GM23338 (cell line): ENCODE measurements around the gene RPL7A. TPM values are rescaled to one million over a fixed set of nuclear protein-coding genes. Genes with fewer than 3 reads are reported as not detected.

Experiments used
- ATAC-seq: fragments of 200-7000 bp; cut with Tn5 transposase; 3 replicates; pipeline ENCODE4 v1.9.1; 2020
- DNase-seq: peaks from one replicate; pipeline ENCODE4 v3.0.0-alpha.2; 2015; ENCODE audit warnings: low spot score
- H2AFZ ChIP-seq: fragments of 200-600 bp; sonication (generic); 2 replicates; pipeline ENCODE4 v1.8.0; 2016; ENCODE audit warnings: antibody characterized with exemption, mild to moderate bottlenecking, moderate library complexity
- H3F3A ChIP-seq: fragments of 200-600 bp; sonication (generic); replicated peaks from 2 replicates; pipeline ENCODE4 v1.8.0; 2017; ENCODE audit warnings: antibody characterized with exemption, mixed run types, low read depth
- H3K27ac ChIP-seq: fragments of 200-600 bp; sonication (generic); 2 replicates; pipeline ENCODE4 v1.6.1; 2016; ENCODE audit warnings: low read depth
- H3K27me3 ChIP-seq: fragments of 200-600 bp; sonication (generic); 2 replicates; pipeline ENCODE4 v1.8.0; 2016; ENCODE audit warnings: mild to moderate bottlenecking, mixed run types, moderate library complexity; ENCODE audit not compliant: insufficient read depth
- H3K36me3 ChIP-seq: fragments of 200-600 bp; sonication (generic); 2 replicates; pipeline ENCODE4 v1.8.0; 2016; ENCODE audit warnings: mild to moderate bottlenecking; ENCODE audit not compliant: insufficient read depth
- H3K4me1 ChIP-seq: fragments of 200-600 bp; sonication (generic); 2 replicates; pipeline ENCODE4 v1.8.0; 2016; ENCODE audit warnings: mild to moderate bottlenecking, moderate library complexity; ENCODE audit not compliant: insufficient read depth
- H3K4me2 ChIP-seq: fragments of 200-600 bp; sonication (generic); 2 replicates; pipeline ENCODE4 v1.7.1; 2017; ENCODE audit warnings: mixed run types
- H3K4me3 ChIP-seq: fragments of 200-600 bp; sonication (generic); 2 replicates; pipeline ENCODE4 v1.6.1; 2016; ENCODE audit warnings: mixed run types
- H3K79me2 ChIP-seq: fragments of 200-600 bp; sonication (generic); replicated peaks from 2 replicates; pipeline ENCODE4 v1.8.0; 2017; ENCODE audit warnings: mild to moderate bottlenecking; ENCODE audit not compliant: insufficient read depth
- H3K9me2 ChIP-seq: fragments of 200-600 bp; sonication (generic); 2 replicates; pipeline ENCODE4 v1.8.0; 2017; ENCODE audit not compliant: insufficient read depth
- H4K20me1 ChIP-seq: fragments of 200-600 bp; sonication (generic); replicated peaks from 2 replicates; pipeline ENCODE4 v1.8.0; 2017; ENCODE audit warnings: mild to moderate bottlenecking; ENCODE audit not compliant: insufficient read depth
- H3K27ac Mint-ChIP-seq: 2 replicates; pipeline ENCODE4 v1.8.0; 2020; ENCODE audit warnings: inconsistent platforms, mild to moderate bottlenecking, moderate library complexity, mixed read lengths
- H3K27me3 Mint-ChIP-seq: 3 replicates; pipeline ENCODE4 v1.8.0; 2022; ENCODE audit warnings: low read depth, mild to moderate bottlenecking, moderate library complexity, mixed read lengths, inconsistent platforms; ENCODE audit not compliant: insufficient read depth, poor library complexity
- H3K36me3 Mint-ChIP-seq: 3 replicates; pipeline ENCODE4 v1.8.0; 2021; ENCODE audit warnings: low read depth, mild to moderate bottlenecking, inconsistent platforms, moderate library complexity, mixed read lengths
- H3K4me1 Mint-ChIP-seq: 3 replicates; pipeline ENCODE4 v1.8.0; 2020; ENCODE audit warnings: mild to moderate bottlenecking, inconsistent platforms, mixed read lengths
- H3K4me3 Mint-ChIP-seq: 3 replicates; pipeline ENCODE4 v1.8.0; 2021; ENCODE audit warnings: moderate library complexity, mild to moderate bottlenecking, inconsistent platforms, mixed read lengths
- H3K9me3 Mint-ChIP-seq: 3 replicates; pipeline ENCODE4 v1.8.0; 2020; ENCODE audit warnings: moderate library complexity, mild to moderate bottlenecking, inconsistent platforms, mixed read lengths
- CREB1 ChIP-seq: fragments of 250-450 bp; sonication (Bioruptor Pico); IDR thresholded peaks from 2 replicates; pipeline ENCODE4 v1.5.0; 2020; ENCODE audit warnings: low read depth, mild to moderate bottlenecking, moderate library complexity
- CTCF ChIP-seq, 2 experiments: fragments of 200-600 bp in 1 of 2; sonication (generic) in 1 of 2; conservative IDR thresholded peaks; 2 replicates each; pipeline versions ENCODE4 v1.5.1 to v1.6.1; 2016 to 2017; ENCODE audit warnings: antibody characterized with exemption in 2 of 2, low read depth in 2 of 2, mild to moderate bottlenecking in 2 of 2, moderate library complexity in 1 of 2
- ETS1 ChIP-seq: IDR thresholded peaks from 2 replicates; pipeline ENCODE4 v1.6.1; 2016; ENCODE audit warnings: antibody characterized with exemption
- EZH2 ChIP-seq: fragments of 200-600 bp; sonication (generic); IDR thresholded peaks from one replicate; pipeline ENCODE4 v1.8.0; 2017; ENCODE audit warnings: antibody characterized with exemption, mild to moderate bottlenecking, low read depth; ENCODE audit not compliant: unreplicated experiment
- EZH2phosphoT487 ChIP-seq: fragments of 200-600 bp; sonication (generic); IDR thresholded peaks from one replicate; pipeline ENCODE4 v1.8.1; 2018; ENCODE audit warnings: antibody characterized with exemption; ENCODE audit not compliant: unreplicated experiment
- JUNB ChIP-seq: IDR thresholded peaks from one replicate; pipeline ENCODE4 v1.6.1; 2016; ENCODE audit warnings: antibody characterized with exemption; ENCODE audit not compliant: unreplicated experiment
- NANOG ChIP-seq: IDR thresholded peaks from 2 replicates; pipeline ENCODE4 v1.6.1; 2016; ENCODE audit warnings: antibody characterized with exemption, borderline replicate concordance
- POLR2AphosphoS5 ChIP-seq: IDR thresholded peaks from 2 replicates; pipeline ENCODE4 v1.6.1; 2016; ENCODE audit warnings: antibody characterized with exemption, low read depth
- REST ChIP-seq: IDR thresholded peaks from one replicate; pipeline ENCODE4 v1.6.1; 2018; ENCODE audit warnings: antibody characterized with exemption; ENCODE audit not compliant: unreplicated experiment
- STAT1 ChIP-seq: IDR thresholded peaks from one replicate; pipeline ENCODE4 v1.6.1; 2016; ENCODE audit warnings: antibody characterized with exemption; ENCODE audit not compliant: unreplicated experiment
- ZNF114 ChIP-seq: fragments of 250-450 bp; sonication (Bioruptor Pico); IDR thresholded peaks from 2 replicates; pipeline ENCODE4 v1.5.0; 2020; ENCODE audit warnings: mild to moderate bottlenecking, moderate library complexity
- ZNF331 ChIP-seq: fragments of 250-450 bp; sonication (Bioruptor Pico); IDR thresholded peaks from 2 replicates; pipeline ENCODE4 v1.5.0; 2020; ENCODE audit warnings: low read depth, mild to moderate bottlenecking, moderate library complexity
- ZNF462 ChIP-seq: fragments of 250-450 bp; sonication (Bioruptor Pico); IDR thresholded peaks from 2 replicates; pipeline ENCODE4 v1.5.0; 2020; ENCODE audit warnings: mild to moderate bottlenecking, moderate library complexity
- polyA plus RNA-seq: library from polyadenylated mRNA; unstranded; fragments of >200 nt; fragmentation: Nextera tagmentation; extraction: Ambion mirVana; gene quantifications from 2 replicates; pipeline ENCODE4 v1.2.1, GENCODE V29; 2016
- total RNA-seq: library from RNA; depleted of rRNA; stranded (reverse); fragments of >200 nt; shearing (Covaris generic); gene quantifications from 2 replicates; pipeline ENCODE4 v1.2.3, GENCODE V29; 2014

Gene RPL7A
- total and polyA plus RNA-seq, 2 experiments from 2014 or later = 1,644 to 2,020 TPM

GRCh38 chr9:133323211-133323610 lies 24.8 kb upstream of the RPL7A start:
- no peaks in the 10 kb centered on the region for H4K20me1 ChIP-seq
- H3K4me2 ChIP-seq = no peak overlapping the region
- Mint-ChIP-seq H3K27me3 (peaks cover 15% of the 10 kb centered on the region), H3K4me1 (no peaks in the 10 kb centered on the region), H3K4me3 (no peak overlapping the region), H3K9me3 (peaks cover 27% of the 10 kb centered on the region), H3K27ac (no peak overlapping the region), H3K36me3 (peaks cover 7% of the 10 kb centered on the region)
- ATAC-seq (no peak), DNase-seq (no peak)
- no peak overlapping the region for H3K4me3 ChIP-seq
- H3K9me2 ChIP-seq = no peaks in the 10 kb centered on the region
- no peaks in the 10 kb centered on the region for H3K27me3 ChIP-seq
- no peaks in the 10 kb centered on the region for H3K4me1 ChIP-seq
- no peaks in the 10 kb centered on the region for H3K79me2 ChIP-seq
- no peaks in the 10 kb centered on the region for H3F3A ChIP-seq
- H2AFZ ChIP-seq = no peak overlapping the region
- TF ChIP-seq STAT1 (no peak), ZNF331 (CRISPR knock-in tag) (no peak), NANOG (no peak), ETS1 (no peak), REST (no peak), CREB1 (CRISPR knock-in tag) (no peak), JUNB (no peak), EZH2 (no peak), POLR2AphosphoS5 (no peak), ZNF114 (CRISPR knock-in tag) (no peak), CTCF (conservative IDR thresholded peaks at IDR 0.05; ENCODE audit: low read depth in 2 of 2) (no peak), ZNF462 (no peak), EZH2phosphoT487 (no peak)
- H3K27ac ChIP-seq = no peak overlapping the region
- H3K36me3 ChIP-seq = no peaks in the 10 kb centered on the region
